RWPE1 (cell line): ENCODE results near the gene FBXO7.

Source experiments
- CTCF ChIA-PET: fragments of 350-600 bp; sonication (Branson Sonifier 250); formaldehyde crosslinking; extraction: SDS; loops from one replicate; lab custom pipeline; 2021; lab: Yijun Ruan, JAX
- POLR2A ChIA-PET: fragments of 400-600 bp; formaldehyde crosslinking; extraction: SDS; loops from one replicate; lab custom pipeline; 2020; ENCODE audit warnings: antibody characterized with exemption; ENCODE audit not compliant: low non-redundant PET; lab: Yijun Ruan, JAX
- DNase-seq: peaks from one replicate; pipeline ENCODE4 v3.0.0; 2012; ENCODE audit warnings: low spot score
- H3K27ac ChIP-seq: fragments of 450-650 bp; 2 replicates; pipeline ENCODE4 v1.5.1; 2017
- TF ChIP-seq, protein P1 (sequence below): fragments of 450-650 bp; conservative IDR thresholded peaks from 2 replicates; pipeline ENCODE4 v1.5.1; 2017; ENCODE audit warnings: low read depth, mild to moderate bottlenecking

Gene FBXO7

DNA sequence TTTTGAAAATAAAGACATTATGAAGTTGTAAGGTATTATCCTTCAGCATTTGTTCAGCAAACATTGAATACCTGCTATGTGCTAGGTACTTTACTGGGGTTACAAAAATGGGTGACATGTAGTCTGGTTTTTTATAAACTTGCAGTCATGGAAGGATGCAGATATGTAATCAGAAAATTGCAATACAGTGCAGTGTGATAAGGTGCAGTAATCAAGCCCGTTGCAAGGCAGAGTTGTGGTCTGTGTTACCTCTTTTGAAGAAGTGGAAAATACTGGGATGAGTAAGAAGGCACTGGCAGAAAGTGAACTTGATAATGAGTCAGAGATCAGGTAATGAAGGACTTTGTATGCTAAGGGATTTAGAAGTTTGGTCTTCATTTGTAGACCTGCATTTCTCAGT, 8.1 kb downstream of the FBXO7 start:
- no peak for DNase-seq
- ChIA-PET CTCF (interaction anchor here (0.6 kb wide), 1 partner anchor 736 kb away, joined by 3 read pairs; no protein-coding TSS in a partner anchor), POLR2A (no interaction called here)
- TF ChIP-seq, protein P1, sequence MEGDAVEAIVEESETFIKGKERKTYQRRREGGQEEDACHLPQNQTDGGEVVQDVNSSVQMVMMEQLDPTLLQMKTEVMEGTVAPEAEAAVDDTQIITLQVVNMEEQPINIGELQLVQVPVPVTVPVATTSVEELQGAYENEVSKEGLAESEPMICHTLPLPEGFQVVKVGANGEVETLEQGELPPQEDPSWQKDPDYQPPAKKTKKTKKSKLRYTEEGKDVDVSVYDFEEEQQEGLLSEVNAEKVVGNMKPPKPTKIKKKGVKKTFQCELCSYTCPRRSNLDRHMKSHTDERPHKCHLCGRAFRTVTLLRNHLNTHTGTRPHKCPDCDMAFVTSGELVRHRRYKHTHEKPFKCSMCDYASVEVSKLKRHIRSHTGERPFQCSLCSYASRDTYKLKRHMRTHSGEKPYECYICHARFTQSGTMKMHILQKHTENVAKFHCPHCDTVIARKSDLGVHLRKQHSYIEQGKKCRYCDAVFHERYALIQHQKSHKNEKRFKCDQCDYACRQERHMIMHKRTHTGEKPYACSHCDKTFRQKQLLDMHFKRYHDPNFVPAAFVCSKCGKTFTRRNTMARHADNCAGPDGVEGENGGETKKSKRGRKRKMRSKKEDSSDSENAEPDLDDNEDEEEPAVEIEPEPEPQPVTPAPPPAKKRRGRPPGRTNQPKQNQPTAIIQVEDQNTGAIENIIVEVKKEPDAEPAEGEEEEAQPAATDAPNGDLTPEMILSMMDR: no peak
- H3K27ac ChIP-seq: no peak overlapping the region

DNA sequence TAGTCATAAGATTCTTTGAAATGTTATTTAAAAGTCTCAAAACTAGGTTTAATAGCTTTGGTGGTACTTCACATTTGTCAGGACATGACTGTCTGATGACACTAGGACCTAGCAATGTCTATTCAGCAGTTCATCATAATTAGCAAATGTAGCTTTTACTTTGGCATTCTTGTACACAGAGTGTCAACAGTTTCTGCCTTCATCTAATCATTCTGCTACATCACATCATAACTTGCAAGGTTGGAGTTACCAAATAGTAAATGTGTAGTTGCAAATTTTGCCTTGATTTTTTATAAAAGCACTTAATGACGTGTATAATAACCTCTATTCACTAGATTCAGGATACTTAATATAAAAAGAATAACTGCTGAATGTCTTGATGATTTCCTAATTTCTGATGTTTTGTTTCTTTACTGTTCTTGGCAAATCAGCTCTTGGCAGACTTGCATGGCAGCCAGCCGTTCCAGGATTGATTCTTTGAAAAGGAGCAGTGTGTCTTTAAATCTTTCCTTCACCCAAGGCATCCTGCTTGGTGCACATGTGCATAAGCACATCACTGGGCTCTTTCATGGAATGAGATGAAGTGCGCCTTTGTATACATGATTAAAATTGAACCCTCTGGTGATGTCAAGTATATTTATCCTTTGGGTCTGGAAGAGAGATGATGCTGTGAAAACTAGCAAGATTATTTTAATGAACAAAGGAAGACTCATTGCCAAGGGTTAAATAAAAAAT, 12.2 kb downstream of the FBXO7 start:
- ChIA-PET POLR2A (no interaction called here), CTCF (no interaction called here)
- no peak for DNase-seq
- TF ChIP-seq, protein P1: no peak
- H3K27ac ChIP-seq: no peak overlapping the region

DNA sequence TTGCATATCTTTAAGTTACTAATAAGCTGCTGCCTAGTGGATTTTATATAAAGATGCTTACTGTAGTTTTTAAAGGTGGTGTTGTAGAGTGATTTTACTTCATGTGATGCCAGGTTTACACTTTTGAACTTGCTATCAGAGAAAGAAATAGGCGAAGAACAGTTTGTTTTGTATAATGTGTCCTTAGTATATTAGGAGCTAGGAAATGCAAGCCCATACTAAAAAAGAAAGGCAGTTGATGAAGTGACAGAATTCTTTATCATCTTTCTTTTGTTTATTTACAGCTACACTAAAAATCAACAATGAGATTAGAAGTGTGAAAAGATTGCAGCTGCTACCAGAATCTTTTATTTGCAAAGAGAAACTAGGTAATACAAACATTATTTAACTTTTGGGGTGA, 12.8 kb downstream of the FBXO7 start:
- POLR2A ChIA-PET: no interaction called here
- no peak overlapping the region for H3K27ac ChIP-seq
- TF ChIP-seq, protein P1: no peak
- DNase-seq: no peak
- CTCF ChIA-PET: no interaction called here

DNA sequence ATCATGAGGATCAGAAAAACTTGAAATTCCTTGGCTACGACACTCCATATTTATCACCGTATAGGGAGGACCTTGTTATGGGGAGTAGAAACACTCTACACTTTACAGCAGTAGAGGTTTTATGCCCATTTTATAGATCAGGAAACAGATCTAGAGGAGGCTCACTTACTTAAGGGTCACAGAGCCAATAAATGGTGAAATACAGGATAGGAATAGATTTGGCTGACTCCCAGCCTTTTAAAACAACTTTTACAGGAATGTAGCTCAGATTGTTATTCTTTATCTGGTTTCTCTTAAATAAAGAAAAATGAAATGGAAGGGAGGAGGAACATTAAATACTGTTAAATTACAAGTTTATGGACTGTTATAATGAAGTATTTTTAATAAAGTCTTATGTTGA, 14.8 kb downstream of the FBXO7 start:
- POLR2A ChIA-PET: no interaction called here
- TF ChIP-seq, protein P1: no peak
- DNase-seq: no peak
- CTCF ChIA-PET: no interaction called here
- no peak overlapping the region for H3K27ac ChIP-seq

DNA sequence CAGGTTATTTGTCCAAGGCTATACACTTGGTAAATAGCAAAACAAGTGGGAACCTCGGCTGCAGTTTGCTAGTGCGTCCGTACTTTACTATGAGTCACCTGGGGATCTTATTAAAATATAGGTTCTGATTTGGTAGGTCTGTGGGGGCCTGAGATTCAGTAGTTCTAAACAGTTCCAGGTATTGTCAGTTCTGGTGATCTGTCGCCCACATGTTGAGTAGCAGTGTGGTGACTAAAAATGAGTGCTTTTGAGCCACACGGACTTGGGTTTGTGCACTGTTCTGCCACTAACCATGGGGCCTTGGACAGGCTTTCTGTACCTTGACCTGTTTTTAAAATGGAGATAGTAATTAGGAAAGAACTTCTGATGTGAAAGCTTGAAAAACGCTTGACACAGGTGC, 15.7 kb downstream of the FBXO7 start:
- no peak overlapping the region for H3K27ac ChIP-seq
- CTCF ChIA-PET: no interaction called here
- TF ChIP-seq, protein P1: no peak
- POLR2A ChIA-PET: no interaction called here
- DNase-seq: no peak

DNA sequence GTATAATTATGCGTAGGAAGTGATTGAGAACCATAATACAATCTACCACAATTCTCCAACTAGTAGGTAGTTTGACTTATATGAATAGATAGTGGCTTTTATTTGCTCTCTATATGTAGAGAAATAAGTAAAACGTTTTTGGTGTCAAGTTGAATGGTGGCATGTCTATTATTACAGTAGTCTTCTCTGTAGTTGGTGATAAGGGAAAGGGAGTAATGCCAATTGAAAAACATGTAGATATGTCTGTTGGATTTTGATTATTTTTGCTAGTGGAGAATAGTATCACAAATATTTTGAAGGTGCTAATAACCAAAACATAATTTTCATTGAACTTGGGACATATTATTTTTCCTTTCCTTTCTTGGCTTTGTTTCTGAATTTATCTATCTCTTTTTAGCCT, 17.5 kb downstream of the FBXO7 start:
- DNase-seq: no peak
- no peak overlapping the region for H3K27ac ChIP-seq
- ChIA-PET CTCF (no interaction called here), POLR2A (no interaction called here)
- TF ChIP-seq, protein P1: no peak
